Measurements from ENCODE around the gene EXOC3L4. TPM values are rescaled to one million over a fixed set of nuclear protein-coding genes. Genes with fewer than 3 reads are reported as not detected.

Gene EXOC3L4
- polyA plus RNA-seq, 1 of the 3 experiments (the other 2 are of a cell fraction), result 0.46 TPM

DNA sequence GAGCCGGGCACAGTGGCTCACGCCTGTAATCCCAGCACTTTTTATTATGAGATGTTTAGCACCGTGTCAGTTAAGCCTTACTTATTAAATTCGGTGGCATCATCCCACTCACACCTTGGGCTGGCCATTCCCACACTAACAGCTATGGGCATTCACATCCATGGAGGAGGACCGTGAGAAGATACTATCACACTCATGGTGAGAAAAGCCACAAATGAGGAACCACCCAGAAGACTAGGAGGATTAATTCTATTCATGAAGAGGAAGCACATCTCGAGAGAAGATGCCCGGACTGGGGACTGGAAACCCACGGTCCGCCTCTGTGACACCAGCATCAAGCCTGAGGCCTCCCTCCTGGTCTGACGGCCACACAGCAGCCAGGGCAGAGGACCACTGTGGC is 42.1 kb upstream of the EXOC3L4 start:
- H3K4me3 ChIP-seq (ENCODE audit: low read depth in 2 of 2, low read length in 1 of 2), result no peak overlapping the region
- no peak overlapping the region for H3K27ac ChIP-seq (ENCODE audit: low read depth in 2 of 2, low read length in 1 of 2)
- CTCF ChIA-PET, result interaction anchor here (0.7 to 1.0 kb wide), 3 partner anchors 14 to 53 kb away, joined by 3 read pairs; no protein-coding TSS in a partner anchor
- WGBS (ENCODE audit: low lambda C conversion rate), result 83% methylated on average over 10 of the region's 10 CpGs
- H3K27me3 ChIP-seq (ENCODE audit: insufficient read depth), result no peaks in the 10 kb centered on the region
- POLR2A ChIA-PET, result no interaction called here
- H3F3A ChIP-seq (replicated peaks; ENCODE audit: insufficient read depth), result no peaks in the 10 kb centered on the region
- no peak overlapping the region for H3K9ac ChIP-seq
- H4K20me1 ChIP-seq (ENCODE audit: insufficient read depth), result peaks cover 88% of the 10 kb centered on the region
- no peaks in the 10 kb centered on the region for H3K9me3 ChIP-seq
- TF ChIP-seq TCF12 (IDR thresholded peaks at IDR 0.05), result no peak
- TF ChIP-seq RFX5 (IDR thresholded peaks at IDR 0.05; ENCODE audit: low read length), result no peak
- no peak for TF ChIP-seq NFIC (IDR thresholded peaks at IDR 0.05; ENCODE audit: borderline replicate concordance)
- no peak for TF ChIP-seq RXRA (IDR thresholded peaks at IDR 0.05; ENCODE audit: borderline replicate concordance, low read depth)
- TF ChIP-seq ELF1 (IDR thresholded peaks at IDR 0.05), result no peak
- no peak for TF ChIP-seq POLR2AphosphoS5 (IDR thresholded peaks at IDR 0.05; ENCODE audit: low read depth, low read length)
- TF ChIP-seq SIN3A (IDR thresholded peaks at IDR 0.05; ENCODE audit: borderline replicate concordance, low read depth, low read length), result no peak
- no peak for TF ChIP-seq RAD21 (IDR thresholded peaks at IDR 0.05; ENCODE audit: low read length)
- no peak for TF ChIP-seq RCOR1 (IDR thresholded peaks at IDR 0.05; ENCODE audit: low read length)
- TF ChIP-seq EP300 (IDR thresholded peaks at IDR 0.05; ENCODE audit: borderline replicate concordance in 1 of 2, low read depth in 1 of 2, low read length in 1 of 2), result no peak
- TF ChIP-seq, protein P1, sequence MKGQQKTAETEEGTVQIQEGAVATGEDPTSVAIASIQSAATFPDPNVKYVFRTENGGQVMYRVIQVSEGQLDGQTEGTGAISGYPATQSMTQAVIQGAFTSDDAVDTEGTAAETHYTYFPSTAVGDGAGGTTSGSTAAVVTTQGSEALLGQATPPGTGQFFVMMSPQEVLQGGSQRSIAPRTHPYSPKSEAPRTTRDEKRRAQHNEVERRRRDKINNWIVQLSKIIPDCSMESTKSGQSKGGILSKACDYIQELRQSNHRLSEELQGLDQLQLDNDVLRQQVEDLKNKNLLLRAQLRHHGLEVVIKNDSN (IDR thresholded peaks at IDR 0.05; ENCODE audit: borderline replicate concordance, low read depth), result no peak
- DNase-seq, result no peak
- H3K4me2 ChIP-seq, result no peak overlapping the region
- no peaks in the 10 kb centered on the region for H3K9me2 ChIP-seq
- peaks cover 94% of the 10 kb centered on the region for H3K79me2 ChIP-seq (ENCODE audit: insufficient read depth)
- H2AFZ ChIP-seq (ENCODE audit: low read depth), result no peak overlapping the region
- peaks cover 5 to 10% of the 10 kb centered on the region in 2 experiments for H3K36me3 ChIP-seq (replicated peaks in 1 of 2; ENCODE audit: control insufficient read depth in 1 of 2, insufficient read depth in 2 of 2, low read length in 1 of 2)
- H3K4me1 ChIP-seq (ENCODE audit: control insufficient read depth in 1 of 2, insufficient read depth in 2 of 2, low read depth in 1 of 2, low read length in 1 of 2), result peaks cover 15% of the 10 kb centered on the region in 2 experiments; a peak in 2 of 4 replicates

DNA sequence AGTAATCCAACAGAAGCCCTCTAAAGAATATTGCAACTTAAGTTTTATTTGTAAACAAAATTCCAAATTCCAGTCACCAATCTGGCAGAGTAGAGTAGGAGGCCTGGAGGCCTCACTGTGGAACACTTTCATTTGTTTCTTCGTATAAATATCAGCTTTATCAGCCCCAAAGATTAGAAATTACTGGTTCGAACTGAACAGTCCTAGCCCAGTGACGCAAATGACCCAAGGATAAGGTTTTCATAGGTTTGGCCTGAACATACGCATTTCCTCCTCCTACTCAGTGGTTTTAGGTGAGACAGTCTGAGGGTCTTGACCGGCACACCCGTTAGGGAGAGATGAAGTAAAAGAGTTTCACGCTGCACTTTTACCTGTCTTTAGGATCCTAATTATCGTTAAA is 38.8 kb upstream of the EXOC3L4 start:
- peaks cover 25 to 26% of the 10 kb centered on the region in 2 experiments; a peak in 3 of 4 replicates for H3K4me1 ChIP-seq (ENCODE audit: control insufficient read depth in 1 of 2, insufficient read depth in 2 of 2, low read depth in 1 of 2, low read length in 1 of 2)
- H3K4me3 ChIP-seq (ENCODE audit: low read depth in 2 of 2, low read length in 1 of 2), result peak overlapping the region; percentile 75 to 91
- H3F3A ChIP-seq (replicated peaks; ENCODE audit: insufficient read depth), result no peaks in the 10 kb centered on the region
- peak overlapping the region; percentile 74; the same call in 1 of the 2 replicates for H3K9ac ChIP-seq
- CTCF ChIA-PET, result interaction anchor here (0.8 to 3.5 kb wide), 15 partner anchors 11 to 400 kb away, joined by 3 to 18 read pairs (median 5); no protein-coding TSS in a partner anchor
- POLR2A ChIA-PET, result no interaction called here
- TF ChIP-seq RFX5 (IDR thresholded peaks at IDR 0.05; ENCODE audit: low read length), result no peak
- H3K4me2 ChIP-seq, result peak overlapping the region; percentile 89
- no peak overlapping the region for H2AFZ ChIP-seq (ENCODE audit: low read depth)
- H3K27me3 ChIP-seq (ENCODE audit: insufficient read depth), result no peaks in the 10 kb centered on the region
- H4K20me1 ChIP-seq (ENCODE audit: insufficient read depth), result peaks cover 55% of the 10 kb centered on the region
- peak overlapping the region; percentile 75 to 83; a peak in 3 of 4 replicates for H3K27ac ChIP-seq (ENCODE audit: low read depth in 2 of 2, low read length in 1 of 2)
- DNase-seq, result no peak
- H3K9me2 ChIP-seq, result no peaks in the 10 kb centered on the region
- no peaks in the 10 kb centered on the region for H3K9me3 ChIP-seq
- H3K36me3 ChIP-seq (replicated peaks in 1 of 2; ENCODE audit: control insufficient read depth in 1 of 2, insufficient read depth in 2 of 2, low read length in 1 of 2), result peaks cover 5 to 13% of the 10 kb centered on the region in 2 experiments
- WGBS (ENCODE audit: low lambda C conversion rate), result 49% methylated on average over 8 of the region's 8 CpGs
- H3K79me2 ChIP-seq (ENCODE audit: insufficient read depth), result peaks cover 84% of the 10 kb centered on the region

Measured in SK-N-SH (cell line).